ENCODE results near the gene SLC4A11. TPM values are rescaled to one million over a fixed set of nuclear protein-coding genes. Genes with fewer than 3 reads are reported as not detected.
A peak's percentile ranks its signal among the peaks of the same experiment; 100 is the strongest.

Gene SLC4A11
- 6.9 and 26.0 TPM in 2 replicates for total RNA-seq

DNA sequence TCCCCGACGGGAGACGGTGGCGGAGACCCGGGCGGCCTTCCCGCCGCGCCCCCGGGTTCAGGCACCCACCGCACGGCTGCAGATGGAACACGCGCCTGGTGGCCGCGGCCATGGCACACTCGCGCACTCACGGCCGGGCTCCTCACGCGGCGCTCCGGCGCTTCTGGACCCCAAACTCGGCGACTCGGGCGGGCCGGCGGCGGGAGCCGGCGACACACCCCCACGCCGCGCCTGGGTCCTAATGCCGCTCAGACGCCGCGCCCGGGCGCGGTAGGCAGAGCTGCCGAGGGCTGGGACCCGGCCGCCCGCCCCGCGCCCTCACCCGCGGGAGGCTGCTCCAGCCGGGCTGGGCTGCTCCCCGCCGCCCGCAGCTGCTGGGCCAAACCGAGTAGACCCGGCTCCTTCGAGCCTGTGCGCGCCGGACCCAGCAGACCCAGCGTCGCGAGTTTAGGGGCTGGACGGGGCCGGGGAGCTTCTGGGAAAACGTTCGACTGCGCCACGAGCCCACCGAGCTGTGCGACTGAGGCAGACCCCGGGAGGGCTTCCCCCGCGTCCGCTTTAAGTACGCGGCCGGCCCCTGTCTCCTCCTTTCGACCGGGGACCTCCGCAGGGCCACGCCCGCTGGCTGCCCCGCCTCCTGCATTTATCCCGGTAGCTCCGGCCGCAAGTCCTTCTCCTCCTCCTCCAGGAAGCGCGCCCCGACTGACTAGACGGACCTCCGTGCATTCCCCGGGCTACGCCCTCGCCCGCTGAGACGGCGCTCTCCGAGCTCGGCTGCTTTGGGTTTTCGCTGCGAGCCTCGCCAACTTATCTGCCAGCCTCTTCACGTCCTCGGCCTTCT lies at the start of gene SLC4A11:
TSS of gene SLC4A11 (minus strand) at position 165 of the 841 bp plus-strand sequence. CDS start at position 112, 53 bp downstream.
- peak in 1 of 2 donors; percentile 79 for DNase-seq (ENCODE audit: low read depth in 2 of 2)

GRCh38 chr20:3283222-3283820 lies 44.3 kb upstream of the SLC4A11 start:
- DNase-seq (ENCODE audit: low read depth in 2 of 2) = no peak

DNA sequence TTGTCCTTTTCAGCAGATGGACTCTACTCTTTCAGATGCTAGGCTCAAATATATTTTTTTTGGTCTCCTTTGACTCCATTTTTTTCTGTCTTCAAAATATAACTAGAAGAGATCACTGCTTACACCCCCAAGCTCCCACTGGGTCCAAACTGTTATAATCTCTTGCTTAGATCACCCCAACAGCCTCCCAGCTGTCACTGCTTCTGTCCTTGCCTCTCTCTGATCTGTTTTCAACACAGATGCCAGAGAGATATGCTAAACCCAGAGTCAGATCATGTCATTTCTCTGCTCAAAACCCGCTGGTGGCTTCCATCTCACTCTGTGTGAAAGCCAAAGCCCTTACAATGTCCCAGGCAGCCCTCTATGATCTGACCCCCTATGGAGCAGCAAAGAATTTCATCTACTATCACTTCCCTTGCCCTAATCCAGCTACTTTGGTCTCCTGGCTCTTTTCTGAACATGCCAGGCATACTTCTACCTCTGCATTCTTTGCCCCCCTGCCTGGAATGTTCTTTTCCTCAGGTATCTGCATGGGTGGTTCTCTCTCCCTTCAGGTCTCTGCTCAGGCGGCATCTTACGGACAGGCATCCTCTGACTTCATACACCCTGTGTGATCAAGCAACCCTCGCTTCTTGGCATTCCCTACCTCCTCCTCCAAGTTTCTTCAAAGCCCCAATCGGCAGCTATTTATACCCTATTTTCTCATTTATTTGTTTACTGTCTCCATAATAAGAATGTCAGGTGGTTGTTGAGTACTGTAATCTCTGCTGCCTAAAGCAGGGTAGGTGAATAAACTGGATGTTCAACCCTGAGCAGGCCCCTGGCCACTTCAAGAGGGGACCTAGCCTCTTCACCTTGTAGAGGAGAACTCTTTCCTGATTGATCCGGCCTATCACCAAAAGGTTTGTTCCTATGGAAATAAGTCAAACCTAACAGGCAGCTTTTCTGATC lies 43.6 kb upstream of the SLC4A11 start:
- no peak for DNase-seq (ENCODE audit: low read depth in 2 of 2)

DNA sequence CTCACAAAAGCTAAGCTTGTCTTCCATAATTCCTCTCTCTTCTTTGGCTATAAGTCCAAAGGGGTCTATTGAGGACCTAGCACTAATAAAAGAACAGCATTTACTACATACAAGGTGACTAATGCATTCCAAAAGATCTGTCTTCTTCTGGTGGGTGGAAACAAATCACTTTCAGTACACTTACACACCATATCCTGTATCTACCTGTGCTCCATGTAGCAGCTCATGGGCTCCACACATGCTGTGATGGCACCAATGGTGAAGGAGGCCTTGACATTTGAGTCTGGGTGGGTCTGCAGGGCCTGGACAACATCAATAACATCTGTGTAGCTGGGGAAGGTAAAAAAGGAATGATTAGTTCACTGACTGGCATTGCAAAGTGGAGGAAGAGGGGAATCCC lies 42.4 kb upstream of the SLC4A11 start:
- no peak for DNase-seq (ENCODE audit: low read depth in 2 of 2)

- DNase-seq (ENCODE audit: low read depth in 2 of 2) = no peak
Observed at GRCh38 chr20:3279761-3280160, 40.8 kb upstream of the SLC4A11 start.

- DNase-seq (ENCODE audit: low read depth in 2 of 2) = no peak
Observed at GRCh38 chr20:3277686-3278465, 38.9 kb upstream of the SLC4A11 start.

DNA sequence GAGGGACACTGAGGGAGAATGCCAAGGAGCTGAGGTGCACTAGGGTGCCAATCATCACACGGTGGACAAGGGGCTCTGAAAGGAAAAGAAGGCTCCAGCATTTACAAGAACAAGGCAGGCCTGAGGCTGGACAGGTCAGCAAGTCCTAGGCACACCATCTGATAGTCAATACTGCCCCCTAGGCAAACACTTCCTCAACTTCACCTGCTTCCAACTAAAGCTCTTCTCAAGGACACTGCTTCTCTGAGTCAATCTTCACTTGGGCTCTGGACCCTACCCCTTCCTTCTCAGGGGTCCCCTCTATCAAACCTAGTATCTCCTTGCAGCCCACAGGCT lies 37.7 kb upstream of the SLC4A11 start:
- peak; percentile 31 to 56 for DNase-seq (ENCODE audit: low read depth in 2 of 2)

- no peak for DNase-seq (ENCODE audit: low read depth in 2 of 2)
Observed at GRCh38 chr20:3275966-3276679, 37.1 kb upstream of the SLC4A11 start.

- no peak for DNase-seq (ENCODE audit: low read depth in 2 of 2)
Observed at GRCh38 chr20:3275064-3275935, 36.3 kb upstream of the SLC4A11 start.

DNA sequence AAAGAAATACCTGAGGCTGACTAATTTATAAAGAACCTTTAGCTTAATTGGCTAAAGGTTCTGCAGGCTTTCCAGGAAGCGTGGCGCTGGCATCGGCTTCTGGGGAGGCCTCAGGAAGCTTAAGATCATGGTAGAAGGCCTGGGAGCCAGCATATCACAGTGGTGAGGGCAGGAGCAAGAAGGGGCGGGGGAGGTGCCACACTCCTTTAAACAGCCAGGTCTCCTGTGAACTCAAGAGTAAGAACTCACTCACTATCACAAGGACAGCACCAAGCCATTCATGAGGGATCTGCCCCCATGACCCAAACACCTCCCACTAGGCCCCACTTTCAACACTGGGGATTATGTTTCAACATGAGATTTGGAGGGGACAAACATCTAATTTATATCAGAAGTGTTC lies 34.4 kb upstream of the SLC4A11 start:
- no peak for DNase-seq (ENCODE audit: low read depth in 2 of 2)

- DNase-seq (ENCODE audit: low read depth in 2 of 2) = no peak
Observed at GRCh38 chr20:3270051-3270450, 31.1 kb upstream of the SLC4A11 start.

DNA sequence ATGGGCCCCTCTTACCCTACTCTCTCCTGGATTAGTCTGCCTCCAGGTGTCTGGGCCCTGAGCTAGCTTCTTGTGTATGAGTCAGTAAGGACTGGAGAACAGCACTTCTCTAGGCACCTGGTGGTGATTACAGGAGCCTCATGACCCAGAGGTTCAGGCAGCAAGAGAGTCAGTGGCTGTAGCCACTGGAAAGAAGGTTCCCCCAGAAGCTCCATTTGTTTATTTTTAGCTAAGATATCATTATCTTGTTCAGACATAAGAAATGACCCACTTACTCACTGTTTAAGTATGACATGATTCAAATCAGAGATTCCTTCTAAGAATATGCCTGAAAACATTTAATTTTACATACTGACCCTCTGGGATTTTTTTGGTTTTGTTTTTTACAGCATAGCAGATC lies 23.6 kb upstream of the SLC4A11 start:
- no peak for DNase-seq (ENCODE audit: low read depth in 2 of 2)

DNA sequence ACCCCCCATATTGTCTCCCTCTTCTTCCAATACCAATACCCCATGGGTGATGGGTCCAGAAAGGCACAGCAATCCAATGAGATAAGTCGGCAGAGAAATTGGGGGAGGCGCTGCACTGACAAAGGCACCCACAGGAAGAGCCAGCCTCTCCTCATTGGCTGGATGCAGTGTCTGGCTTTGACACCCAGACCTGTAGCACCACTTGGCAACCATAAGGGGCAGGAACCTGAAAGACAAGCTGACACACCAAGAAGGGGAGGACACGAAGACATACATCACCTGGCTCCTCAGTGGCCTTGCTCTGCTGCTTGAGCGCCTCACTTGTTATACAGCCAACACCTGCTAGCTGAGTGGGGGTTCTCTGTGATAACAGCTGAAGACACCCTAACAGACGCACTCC lies 19.4 kb upstream of the SLC4A11 start:
- no peak for DNase-seq (ENCODE audit: low read depth in 2 of 2)

DNA sequence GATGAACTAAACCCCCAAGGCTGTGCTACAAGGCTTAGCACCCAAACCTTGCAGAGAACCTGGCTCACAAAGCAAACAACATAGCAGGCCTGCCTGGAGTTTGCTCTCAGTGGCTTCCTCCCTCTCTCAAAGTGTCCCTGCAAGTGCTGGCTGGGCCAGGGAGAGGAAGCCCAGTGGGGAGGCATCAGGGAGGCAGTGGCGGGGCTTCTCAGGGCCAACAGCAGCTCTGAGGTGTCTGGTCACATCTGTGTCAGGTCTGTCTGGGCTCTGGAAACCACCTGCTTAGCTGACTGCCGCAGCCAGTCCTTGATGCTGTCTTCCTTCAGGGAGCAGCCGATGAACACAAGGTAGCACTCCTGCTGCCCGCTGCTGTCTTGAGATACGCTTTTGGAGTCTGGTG lies 16.7 kb upstream of the SLC4A11 start:
- DNase-seq (ENCODE audit: low read depth in 2 of 2) = no peak

DNA sequence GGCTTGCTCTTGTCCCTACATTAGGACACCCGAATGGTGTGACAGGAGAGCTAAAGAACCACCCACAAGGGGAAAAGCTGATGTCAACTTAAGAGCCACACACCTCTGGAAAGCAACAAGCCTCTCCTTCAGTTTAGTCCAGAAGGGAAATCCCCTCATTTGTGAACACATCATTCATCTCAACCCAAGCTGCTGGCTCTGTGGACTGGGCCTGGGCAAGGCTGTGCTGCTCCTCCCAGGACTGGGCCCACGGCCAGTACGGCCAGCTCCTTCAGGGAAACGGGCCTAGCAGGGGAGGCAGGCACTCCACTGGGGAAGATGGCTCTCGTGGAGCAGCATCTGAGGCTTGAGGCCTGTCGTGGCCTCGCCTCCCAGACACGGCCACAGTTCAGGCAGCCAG lies 12.8 kb upstream of the SLC4A11 start:
- no peak for DNase-seq (ENCODE audit: low read depth in 2 of 2)

GRCh38 chr20:3250091-3250504 lies 11.1 kb upstream of the SLC4A11 start:
- peak in 1 of 2 donors; percentile 40 for DNase-seq (ENCODE audit: low read depth in 2 of 2)

DNA sequence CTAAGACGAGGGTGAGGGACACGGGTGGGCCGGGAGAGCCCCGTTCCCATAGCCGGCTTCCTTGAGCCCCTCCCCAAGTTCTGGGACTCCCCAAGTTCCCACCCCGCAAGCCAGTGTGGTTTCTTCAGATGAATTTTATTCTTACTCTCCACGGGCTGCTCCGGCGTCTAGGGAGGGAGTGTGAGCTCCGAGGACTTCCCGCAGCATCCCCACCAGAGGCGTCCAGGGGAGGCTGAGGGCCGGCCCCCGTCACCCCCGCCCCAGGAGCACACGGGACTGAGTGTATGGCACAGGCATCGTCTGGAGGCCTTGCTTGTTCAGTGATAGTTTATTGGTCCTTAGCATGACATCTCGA lies 10.0 kb upstream of the SLC4A11 start:
- no peak for DNase-seq (ENCODE audit: low read depth in 2 of 2)

DNA sequence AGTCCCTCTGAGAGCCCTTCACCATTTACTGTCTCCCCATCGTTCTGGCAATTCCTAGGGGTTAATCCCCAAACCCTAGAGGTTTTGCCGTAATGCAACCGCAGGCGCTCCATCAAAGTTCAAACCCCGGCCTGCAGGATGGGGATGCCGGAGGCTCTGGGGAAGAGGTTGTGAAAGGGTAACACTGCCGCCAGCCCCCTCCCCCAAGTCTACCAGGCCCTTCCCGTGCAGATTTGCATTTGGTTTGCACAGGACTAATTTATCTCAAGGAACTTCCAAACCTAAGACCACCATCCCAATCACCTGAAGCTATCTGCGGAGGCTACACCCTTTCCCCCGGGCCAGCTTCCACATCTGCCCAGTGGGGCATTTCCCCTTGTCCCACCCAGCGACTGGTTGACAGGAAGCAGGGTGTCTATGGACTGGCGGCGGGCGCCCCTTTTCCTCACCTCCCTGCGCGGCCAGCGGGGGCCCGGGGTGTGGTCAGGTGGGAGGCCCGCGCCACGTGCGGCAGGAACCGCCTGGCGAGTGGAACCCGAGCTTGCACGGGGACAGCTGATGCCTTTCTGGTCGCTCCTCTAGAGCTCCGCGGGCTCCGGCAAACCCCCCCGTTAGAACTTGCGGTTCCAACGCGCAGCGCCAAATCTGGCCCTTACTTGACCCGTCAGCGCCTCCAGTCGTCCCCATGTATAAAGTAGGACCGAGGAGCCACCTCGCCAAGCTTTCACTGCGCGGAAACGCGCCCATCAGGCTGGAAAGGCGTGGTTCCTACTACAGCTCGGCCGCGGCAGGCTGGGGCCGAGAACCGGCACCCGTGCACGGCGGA lies 9.4 kb upstream of the SLC4A11 start:
- DNase-seq (ENCODE audit: low read depth in 2 of 2) = peak in 1 of 2 donors; percentile 43

DNA sequence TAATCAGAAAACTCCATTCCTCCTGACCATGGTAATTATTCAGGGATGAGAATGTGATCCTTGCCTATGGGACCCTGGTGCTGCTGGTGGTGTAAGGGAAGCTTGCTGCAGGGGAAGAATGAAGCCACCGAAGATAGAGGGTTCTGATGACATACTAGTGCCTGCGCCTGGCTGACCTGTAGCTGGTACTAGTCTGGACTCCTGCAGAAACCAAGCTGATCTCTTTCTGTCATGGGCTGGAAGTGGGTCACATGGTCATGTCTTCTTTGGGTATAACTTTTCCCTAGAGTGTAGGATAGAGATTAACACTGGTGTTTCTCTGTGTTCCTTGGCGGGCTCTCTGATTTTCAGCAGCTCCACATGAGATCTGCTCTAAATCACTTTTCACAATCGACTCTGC lies 8.6 kb upstream of the SLC4A11 start:
- no peak for DNase-seq (ENCODE audit: low read depth in 2 of 2)

Measured in dermis microvascular lymphatic vessel endothelial cell (primary cell).